GM12878 (cell line): ENCODE data around the gene HORMAD2. TPM values are rescaled to one million over a fixed set of nuclear protein-coding genes. Genes with fewer than 3 reads are reported as not detected.

Experiments
- ATAC-seq: fragments of 200-7000 bp; cut with Tn5 transposase; 3 replicates; pipeline ENCODE4 v1.9.1; 2020; ENCODE audit warnings: mild to moderate bottlenecking, moderate library complexity
- BruUV-seq: library from RNA; stranded (reverse); fragments of 400-500 nt; replicated peaks from 2 replicates; lab custom pipeline; 2021; lab: Mats Ljungman, UMichigan
- CTCF ChIA-PET: fragments of 300-600 bp; sonication (Branson Sonifier 250); formaldehyde crosslinking; extraction: SDS; loops from one replicate; lab custom pipeline; 2021; ENCODE audit warnings: inconsistent platforms; lab: Yijun Ruan, JAX
- POLR2A ChIA-PET: fragments of 350-600 bp; formaldehyde crosslinking; extraction: SDS; loops from one replicate; lab custom pipeline; 2021; ENCODE audit warnings: inconsistent platforms; lab: Charles Lee
- RAD21 ChIA-PET: fragments of 300-600 bp; sonication (Branson Sonifier 250); formaldehyde crosslinking; loops from one replicate; lab custom pipeline; 2023; ENCODE audit warnings: antibody characterized with exemption; ENCODE audit not compliant: unreplicated experiment; lab: Charles Lee
- SMC1A ChIA-PET: fragments of 300-600 bp; sonication (Branson Sonifier 250); formaldehyde crosslinking; loops from one replicate; lab custom pipeline; 2023; ENCODE audit not compliant: unreplicated experiment, uncharacterized antibody; lab: Charles Lee
- DNase-seq: peaks from one replicate; pipeline ENCODE4 v3.0.0-alpha.2; 2011; ENCODE audit warnings: low read depth, low spot score
- FAIRE-seq: peaks from 3 replicates; lab custom pipeline; 2011; peaks lifted over from hg19 to GRCh38; lab: Jason Lieb, UNC
- H2AFZ ChIP-seq: 2 replicates; pipeline ENCODE4 v1.6.0; 2011; ENCODE audit warnings: low read depth, low read length, control low read depth; ENCODE audit not compliant: control insufficient read depth
- H3K27ac ChIP-seq: 2 replicates; pipeline ENCODE4 v1.5.1; 2011; ENCODE audit warnings: control low read depth; ENCODE audit not compliant: control insufficient read depth, insufficient read depth
- H3K27me3 ChIP-seq, 2 experiments: replicated peaks in 1 of 2; 2 replicates each; pipeline versions ENCODE4 v1.6.0 to v1.6.1; 2011; ENCODE audit warnings: low read length in 1 of 2; ENCODE audit not compliant: control insufficient read depth in 2 of 2, insufficient read depth in 2 of 2
- H3K36me3 ChIP-seq, 2 experiments: 2 replicates each; pipeline ENCODE4 v1.5.1; 2011; ENCODE audit warnings: low read length in 1 of 2; ENCODE audit not compliant: control insufficient read depth in 2 of 2, insufficient read depth in 2 of 2
- H3K4me1 ChIP-seq: 2 replicates; pipeline ENCODE4 v1.6.1; 2011; ENCODE audit warnings: mild to moderate bottlenecking, low read length, moderate library complexity, mixed read lengths; ENCODE audit not compliant: control insufficient read depth, insufficient read depth
- H3K4me2 ChIP-seq: 2 replicates; pipeline ENCODE4 v1.6.0; 2011; ENCODE audit warnings: control low read depth; ENCODE audit not compliant: control insufficient read depth, insufficient read depth
- H3K4me3 ChIP-seq: fragments of 200-600 bp; sonication (generic); 2 replicates; pipeline ENCODE4 v1.5.1; 2016
- H3K79me2 ChIP-seq: 2 replicates; pipeline ENCODE4 v1.6.0; 2011; ENCODE audit warnings: low read length; ENCODE audit not compliant: control insufficient read depth, insufficient read depth
- H3K9ac ChIP-seq: 2 replicates; pipeline ENCODE4 v1.8.0; 2011; ENCODE audit warnings: low read length, control low read depth, mixed read lengths; ENCODE audit not compliant: control insufficient read depth, insufficient read depth
- H3K9me3 ChIP-seq: replicated peaks from 3 replicates; pipeline ENCODE4 v1.5.1; 2011; ENCODE audit warnings: mild to moderate bottlenecking, low read length; ENCODE audit not compliant: control insufficient read depth, insufficient read depth
- H4K20me1 ChIP-seq: 2 replicates; pipeline ENCODE4 v1.6.0; 2011; ENCODE audit not compliant: control insufficient read depth, insufficient read depth
- CREB1 ChIP-seq: IDR thresholded peaks from 2 replicates; pipeline ENCODE4 v1.6.1; 2012; ENCODE audit warnings: low read depth, mild to moderate bottlenecking, inconsistent platforms
- FOXK2 ChIP-seq: fragments of 450-650 bp; IDR thresholded peaks from 2 replicates; pipeline ENCODE4 v1.6.1; 2017; ENCODE audit warnings: mild to moderate bottlenecking, moderate library complexity
- GABPA ChIP-seq: IDR thresholded peaks from 2 replicates; pipeline ENCODE4 v1.6.1; 2014; ENCODE audit warnings: antibody characterized with exemption, low read depth, mild to moderate bottlenecking, inconsistent platforms
- HSF1 ChIP-seq: fragments of 150-350 bp; IDR thresholded peaks from 2 replicates; pipeline ENCODE4 v1.6.1; 2014; ENCODE audit warnings: mild to moderate bottlenecking, low read depth, low read length
- MYC ChIP-seq: IDR thresholded peaks from 2 replicates; pipeline ENCODE4 v1.6.1; 2011; ENCODE audit warnings: mild to moderate bottlenecking, low read length, moderate library complexity, inconsistent platforms; ENCODE audit not compliant: insufficient read depth, insufficient replicate concordance, insufficient read length, severe bottlenecking
- NFXL1 ChIP-seq: fragments of 450-650 bp; IDR thresholded peaks from 2 replicates; pipeline ENCODE4 v1.6.1; 2017; ENCODE audit warnings: antibody characterized with exemption, mild to moderate bottlenecking, borderline replicate concordance
- POU2F2 ChIP-seq: IDR thresholded peaks from 3 replicates; pipeline ENCODE4 v1.6.1; 2011; ENCODE audit warnings: low read depth, mild to moderate bottlenecking, low read length, borderline replicate concordance
- RAD21 ChIP-seq: IDR thresholded peaks from 2 replicates; pipeline ENCODE4 v1.6.1; 2011; ENCODE audit warnings: mild to moderate bottlenecking, low read depth, low read length, moderate library complexity; ENCODE audit not compliant: insufficient read depth
- REST ChIP-seq: IDR thresholded peaks from 2 replicates; pipeline ENCODE4 v1.6.1; 2012; ENCODE audit warnings: mild to moderate bottlenecking, low read depth, low read length
- RUNX3 ChIP-seq: IDR thresholded peaks from 2 replicates; pipeline ENCODE4 v1.6.1; 2012; ENCODE audit warnings: low read length, inconsistent platforms
- SREBF1 ChIP-seq: IDR thresholded peaks from 2 replicates; pipeline ENCODE4 v1.6.1; 2012; ENCODE audit warnings: mild to moderate bottlenecking, low read length
- TBL1XR1 ChIP-seq: IDR thresholded peaks from 2 replicates; pipeline ENCODE4 v1.6.1; 2012; ENCODE audit warnings: low read depth, low read length, improper control_type of control experiment
- YBX1 ChIP-seq: fragments of 450-650 bp; IDR thresholded peaks from 2 replicates; pipeline ENCODE4 v1.6.1; 2016; ENCODE audit warnings: antibody characterized with exemption
- ZBED1 ChIP-seq: IDR thresholded peaks from 2 replicates; pipeline ENCODE4 v1.6.1; 2016; ENCODE audit warnings: borderline replicate concordance
- ZNF687 ChIP-seq: fragments of 450-650 bp; IDR thresholded peaks from 2 replicates; pipeline ENCODE4 v1.6.1; 2017; ENCODE audit warnings: mild to moderate bottlenecking, moderate library complexity
- ZZZ3 ChIP-seq: IDR thresholded peaks from 2 replicates; pipeline ENCODE4 v1.6.1; 2011; ENCODE audit warnings: low read depth; ENCODE audit not compliant: control insufficient read depth, insufficient read length
- WGBS: methylation state at CpG from one replicate; pipeline ENCODE4 v1.1.6; 2016; ENCODE audit warnings: low lambda C conversion rate; ENCODE audit not compliant: insufficient replicate concordance, insufficient coverage; ENCODE audit errors: missing lambda C conversion rate; 5-methylcytosine and 5-hydroxymethylcytosine counted together
- in situ Hi-C: fragments of 300-500 bp; cut with MboI; formaldehyde crosslinking; loops from 9 replicates; pipeline ENCODE4 v1.14.3; 2018; ENCODE audit warnings: mixed read lengths
- intact Hi-C: fragments of 100-400 bp; cut with micrococcal nuclease; formaldehyde crosslinking; loops from one replicate; pipeline ENCODE4 v1.14.2; 2022; ENCODE audit not compliant: unreplicated experiment
- polyA plus RNA-seq, 11 experiments: library from polyadenylated mRNA; depleted of rRNA in 4 of 11; unstranded in 6 of 11; stranded (reverse) in 5 of 11; fragments of >200 nt; fragmentation: Nextera tagmentation in 4 of 11; fragmentation: Illumina TruSeq in 1 of 11; extraction: Ambion mirVana in 4 of 11; extraction: Trizol in 1 of 11; gene quantifications; 1 replicate in 1 of 11; 2 replicates in 10 of 11; pipeline versions ENCODE4 v1.2.1 to v1.2.3, GENCODE V29; 2011 to 2016; ENCODE audit warnings: inconsistent platforms in 2 of 11, missing spikeins in 2 of 11, low read depth in 1 of 11
- total RNA-seq, 4 experiments: library from RNA; depleted of rRNA in 3 of 4; stranded (reverse); fragments of >200 nt in 3 of 4; fragmentation: Illumina TruSeq in 1 of 4; extraction: Trizol in 1 of 4; gene quantifications; 2 replicates each; pipeline versions ENCODE4 v1.2.1 to v1.2.3, GENCODE V29; 2013 to 2021

HORMAD2 gene
- total and polyA plus RNA-seq, 10 of the 15 experiments (the other 5 are each of a cell fraction or from before 2014, with no cell fraction given), result 0.07 to 0.13 TPM; not detected in 8

- no peak for TF ChIP-seq MYC
- no peak for TF ChIP-seq FOXK2
- no peak for TF ChIP-seq ZZZ3
- TF ChIP-seq SREBF1, result no peak
- no peak for TF ChIP-seq POU2F2
- TF ChIP-seq RUNX3, result peak; percentile 58
- TF ChIP-seq, all 136 proteins: peak for 2
Observed at GRCh38 chr22:30183861-30184278, 103.6 kb downstream of the HORMAD2 start (continued).

GRCh38 chr22:30185129-30185528, 104.9 kb downstream of the HORMAD2 start:
- in situ Hi-C loops, result no loop called here
- SMC1A ChIA-PET, result interaction anchor here (0.9 to 1.7 kb wide), 6 partner anchors 10 to 62 kb away, joined by 3 to 6 read pairs (median 4); no protein-coding TSS in a partner anchor
- H4K20me1 ChIP-seq, result no peaks in the 10 kb centered on the region
- ATAC-seq (no peak), FAIRE-seq (no peak), DNase-seq (no peak)
- 72% methylated on average over 5 of the region's 5 CpGs for WGBS
- POLR2A ChIA-PET, result interaction anchor here (1.2 kb wide), 1 partner anchor 9 kb away, joined by 3 read pairs; no protein-coding TSS in a partner anchor
- no peak overlapping the region for H3K4me2 ChIP-seq
- no peak overlapping the region for H2AFZ ChIP-seq
- no peaks in the 10 kb centered on the region for H3K36me3 ChIP-seq
- H3K9ac ChIP-seq, result no peak overlapping the region
- BruUV-seq, result no TSS peak
- RAD21 ChIA-PET, result interaction anchor here (0.6 kb wide), 1 partner anchor 508 kb away, joined by 3 read pairs; no protein-coding TSS in a partner anchor
- no peak overlapping the region for H3K4me3 ChIP-seq
- no peaks in the 10 kb centered on the region for H3K79me2 ChIP-seq
- intact Hi-C loops, result no loop called here
- no peaks in the 10 kb centered on the region for H3K27me3 ChIP-seq
- CTCF ChIA-PET, result interaction anchor here (0.6 to 1.3 kb wide), 2 partner anchors 7 to 77 kb away, joined by 3 to 4 read pairs; no protein-coding TSS in a partner anchor
- no peaks in the 10 kb centered on the region for H3K9me3 ChIP-seq
- H3K27ac ChIP-seq, result no peak overlapping the region
- H3K4me1 ChIP-seq, result no peaks in the 10 kb centered on the region
- no peak for TF ChIP-seq GABPA
- TF ChIP-seq NFXL1, result no peak
- TF ChIP-seq ZNF687, result no peak
- TF ChIP-seq CREB1, result no peak
- TF ChIP-seq HSF1, result no peak
- no peak for TF ChIP-seq YBX1
- TF ChIP-seq ZBED1, result no peak
- TF ChIP-seq REST, result no peak
- no peak for TF ChIP-seq TBL1XR1
- no peak for TF ChIP-seq RAD21
